ENCODE results near the gene SNHG17. TPM values are rescaled to one million over a fixed set of nuclear protein-coding genes. Genes with fewer than 3 reads are reported as not detected.

The SNHG17 gene
- total and polyA plus RNA-seq, 2 of the 4 experiments (the other 2 are of a cell fraction), result 5.4 to 38.2 TPM

DNA sequence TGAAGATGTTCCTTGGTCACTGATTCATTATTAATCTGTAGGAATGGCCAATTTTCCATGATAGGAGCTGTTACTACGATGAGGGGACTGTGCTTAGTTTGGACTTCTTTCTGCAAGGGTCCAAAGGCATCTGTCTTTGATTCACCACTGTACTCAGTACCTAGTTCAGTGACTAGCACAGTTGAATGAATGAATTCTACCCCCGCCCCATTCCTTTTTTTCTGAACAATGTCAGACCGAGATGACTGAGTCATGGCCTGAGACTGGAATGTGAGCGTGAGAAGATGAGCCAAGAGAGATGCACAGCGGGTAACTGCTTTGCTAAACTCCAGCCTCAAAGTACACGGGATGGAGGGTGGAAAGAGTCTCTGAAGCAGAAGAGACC is 419 bp upstream of the SNHG17 start:
- H3K27me3 ChIP-seq (ENCODE audit: control insufficient read depth, insufficient read depth, low read length), result no peaks in the 10 kb centered on the region; the same call in 1 of the 2 replicates
- DNase-seq (peak; percentile 75), ATAC-seq (ENCODE audit: low read depth) (peak; percentile 21)
- H3K4me3 ChIP-seq (ENCODE audit: insufficient read depth, low read depth, low read length), result no peak overlapping the region
- peaks cover 32% of the 10 kb centered on the region for H3K36me3 ChIP-seq (ENCODE audit: control insufficient read depth, insufficient read depth, low read length)
- H2BK5ac ChIP-seq (ENCODE audit: low read depth, low read length, poor library complexity, severe bottlenecking), result peak overlapping the region; percentile 15
- in situ Hi-C loops (cut with MboI; ENCODE audit: low sequenced_read_pairs), result no loop called here
- CTCF ChIA-PET, result interaction anchor here (0.6 to 2.2 kb wide), 8 partner anchors 8 to 71 kb away, joined by 3 to 14 read pairs (median 4); partner anchors contain the start of gene RALGAPB
- no peaks in the 10 kb centered on the region for H3K9me3 ChIP-seq (ENCODE audit: control insufficient read depth, insufficient read depth, low read length)
- no peak overlapping the region for H2AK9ac ChIP-seq (replicated peaks; ENCODE audit: low read depth, low read length, poor library complexity)
- H3K9ac ChIP-seq (ENCODE audit: low read depth, low read length), result no peak overlapping the region
- no peak overlapping the region for H4K91ac ChIP-seq (ENCODE audit: insufficient read depth, low read depth, low read length)
- BruUV-seq (replicated peaks), result no TSS peak
- intact Hi-C loops (cut with micrococcal nuclease), result loop anchor here (1.0 kb wide), 1 partner anchor 11 kb away; no protein-coding TSS in a partner anchor
- no peak overlapping the region for H2BK15ac ChIP-seq (ENCODE audit: low read depth, low read length)
- H2BK120ac ChIP-seq (ENCODE audit: low read depth, low read length), result no peak overlapping the region
- H4K5ac ChIP-seq (ENCODE audit: low read depth, low read length), result no peak overlapping the region
- peak overlapping the region; percentile 12; the same call in 1 of the 2 replicates for H3K23ac ChIP-seq (ENCODE audit: low read depth, low read length)
- no peak overlapping the region; the same call in none of the 2 replicates for H3K4ac ChIP-seq (ENCODE audit: low read depth, low read length)
- H3K27ac ChIP-seq (ENCODE audit: insufficient read depth, low read length), result no peak overlapping the region
- H3K14ac ChIP-seq (replicated peaks; ENCODE audit: low read depth, low read length), result no peak overlapping the region
- POLR2A ChIA-PET (ENCODE audit: unreplicated experiment), result interaction anchor here (0.6 to 1.0 kb wide), 5 partner anchors 9 to 19 kb away, joined by 3 to 10 read pairs (median 4); no protein-coding TSS in a partner anchor
- TF ChIP-seq SMC3 (IDR thresholded peaks at IDR 0.05; ENCODE audit: low read depth, low read length), result no peak
- no peak for TF ChIP-seq RAD21 (IDR thresholded peaks at IDR 0.05; ENCODE audit: low read length)
- no peak for TF ChIP-seq USF2 (IDR thresholded peaks at IDR 0.05; ENCODE audit: low read depth, low read length)
- TF ChIP-seq RFX5 (IDR thresholded peaks at IDR 0.05; ENCODE audit: low read depth, low read length), result no peak
- peak overlapping the region in 1 of 2 experiments; percentile 84; a peak in 2 of 4 replicates for H4K8ac ChIP-seq (ENCODE audit: low read depth in 2 of 2, low read length in 2 of 2)
- no peak overlapping the region for H2AK5ac ChIP-seq (ENCODE audit: low read depth, low read length)
- peak overlapping the region; percentile 60 for H2AFZ ChIP-seq (replicated peaks; ENCODE audit: low read length, poor library complexity)
- H4K20me1 ChIP-seq (ENCODE audit: insufficient read depth, low read length), result peaks cover 40% of the 10 kb centered on the region
- dilution Hi-C loops (cut with HindIII; ENCODE audit: low sequenced_read_pairs, unreplicated experiment), result no loop called here
- peaks cover 0 to 45% of the 10 kb centered on the region in 2 experiments; a peak in 2 of 4 replicates for H3K79me1 ChIP-seq (ENCODE audit: low read depth in 1 of 2, low read length in 2 of 2)
- no peak overlapping the region; the same call in 1 of the 2 replicates for H2BK20ac ChIP-seq (ENCODE audit: low read depth, low read length)
- no peak overlapping the region; the same call in 1 of the 2 replicates for H3K4me2 ChIP-seq (ENCODE audit: low read depth, low read length)
- no peak overlapping the region for H3K56ac ChIP-seq (ENCODE audit: extremely low read depth, insufficient read depth, low read length)
- peaks cover 20% of the 10 kb centered on the region; the same call in 1 of the 2 replicates for H3K9me1 ChIP-seq (ENCODE audit: insufficient read depth, low read length)
- peaks cover 7% of the 10 kb centered on the region for H3K4me1 ChIP-seq (ENCODE audit: control insufficient read depth, insufficient read depth, low read length)
- no CpG with 5 or more reads among the region's 6 CpGs for WGBS, 2 experiments (ENCODE audit: extremely low coverage in 2 of 2, insufficient read length in 1 of 2)
- no peak overlapping the region for H3K18ac ChIP-seq (ENCODE audit: low read depth, low read length)
